GM12865 (cell line): ENCODE measurements around the gene FHAD1.

Experiments used
- DNase-seq: peaks from one replicate; pipeline ENCODE4 v3.0.0; 2010; ENCODE audit warnings: low read depth
- H3K4me3 ChIP-seq: 2 replicates; pipeline ENCODE4 v1.5.1; 2011; ENCODE audit warnings: mild to moderate bottlenecking, low read depth, low read length, control low read depth
- CTCF ChIP-seq: IDR thresholded peaks from 2 replicates; pipeline ENCODE4 v1.5.1; 2011; ENCODE audit warnings: low read length, control low read depth, low read depth, inconsistent platforms; ENCODE audit not compliant: insufficient read depth; ENCODE audit errors: missing control alignments

Gene FHAD1

DNA sequence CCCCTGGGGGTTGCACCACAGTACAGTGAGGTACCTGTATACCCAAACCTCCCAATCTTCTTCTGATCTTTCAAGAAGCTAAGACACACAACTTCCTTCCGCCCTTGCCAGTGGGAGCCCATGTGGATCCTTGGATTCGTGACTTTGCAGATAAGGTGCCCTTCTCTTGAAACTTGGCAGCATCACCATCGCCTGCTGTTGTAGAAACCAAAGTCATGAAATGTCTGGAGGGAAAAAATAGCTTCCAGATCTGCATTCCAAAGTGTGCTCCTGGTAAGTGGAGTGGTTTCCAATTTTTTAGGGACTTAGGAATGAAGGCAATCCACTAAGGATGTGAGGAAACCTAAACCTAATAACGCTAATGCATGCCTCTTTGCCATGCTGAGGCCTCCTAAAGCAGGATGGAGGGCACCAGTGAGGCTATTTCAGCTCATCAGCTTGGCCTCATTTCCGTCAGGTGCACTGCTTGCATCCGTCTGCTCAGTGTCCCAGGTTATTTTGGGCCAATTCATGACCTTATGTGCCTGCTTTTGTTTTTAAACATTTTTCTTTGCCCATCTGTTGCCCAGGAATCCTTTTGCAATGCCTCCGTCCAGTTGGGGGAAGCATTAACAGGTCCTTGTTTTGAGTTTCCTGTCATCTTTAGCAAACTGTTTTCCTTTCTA lies 154.5 kb downstream of the FHAD1 start:
- TF ChIP-seq CTCF: no peak
- no peak overlapping the region for H3K4me3 ChIP-seq
- DNase-seq: no peak

- DNase-seq: no peak
- no peak overlapping the region for H3K4me3 ChIP-seq
- no peak for TF ChIP-seq CTCF
These were observed 155.9 kb downstream of the FHAD1 start for GRCh38 chr1:15402809-15403450.

DNA sequence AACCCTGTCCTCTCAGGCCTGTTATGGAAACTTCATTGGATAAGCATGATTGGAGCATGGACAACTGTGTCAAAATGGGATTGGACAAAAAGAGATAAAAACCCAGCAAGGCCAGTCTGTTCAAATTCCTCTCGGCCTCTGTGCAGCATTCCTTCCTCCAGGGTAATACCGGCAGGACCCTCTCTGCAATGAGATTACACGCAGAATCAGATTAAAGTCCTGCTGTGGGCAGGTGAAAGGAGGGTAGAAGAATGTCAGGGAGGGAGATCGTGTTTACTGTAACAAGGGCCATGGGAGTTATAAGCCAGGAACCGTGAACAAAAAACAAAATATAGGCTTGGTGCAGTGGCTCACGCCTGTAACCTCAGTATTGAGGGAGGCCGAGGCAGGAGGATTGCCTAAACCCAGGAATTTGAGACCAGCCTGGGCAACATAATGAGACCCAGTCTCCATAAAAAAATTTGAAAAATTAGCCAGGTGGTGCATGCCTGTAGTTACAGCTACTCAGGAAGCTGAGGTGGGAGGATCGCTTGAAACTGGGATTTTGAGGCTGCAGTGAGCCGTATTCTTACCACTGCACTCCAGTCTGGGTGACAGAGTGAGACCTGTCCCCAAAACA lies 157.0 kb downstream of the FHAD1 start:
- DNase-seq: no peak
- H3K4me3 ChIP-seq: no peak overlapping the region
- no peak for TF ChIP-seq CTCF

- no peak overlapping the region for H3K4me3 ChIP-seq
- no peak for DNase-seq
- TF ChIP-seq CTCF: no peak
These were observed 158.3 kb downstream of the FHAD1 start for GRCh38 chr1:15405106-15405850.

DNA sequence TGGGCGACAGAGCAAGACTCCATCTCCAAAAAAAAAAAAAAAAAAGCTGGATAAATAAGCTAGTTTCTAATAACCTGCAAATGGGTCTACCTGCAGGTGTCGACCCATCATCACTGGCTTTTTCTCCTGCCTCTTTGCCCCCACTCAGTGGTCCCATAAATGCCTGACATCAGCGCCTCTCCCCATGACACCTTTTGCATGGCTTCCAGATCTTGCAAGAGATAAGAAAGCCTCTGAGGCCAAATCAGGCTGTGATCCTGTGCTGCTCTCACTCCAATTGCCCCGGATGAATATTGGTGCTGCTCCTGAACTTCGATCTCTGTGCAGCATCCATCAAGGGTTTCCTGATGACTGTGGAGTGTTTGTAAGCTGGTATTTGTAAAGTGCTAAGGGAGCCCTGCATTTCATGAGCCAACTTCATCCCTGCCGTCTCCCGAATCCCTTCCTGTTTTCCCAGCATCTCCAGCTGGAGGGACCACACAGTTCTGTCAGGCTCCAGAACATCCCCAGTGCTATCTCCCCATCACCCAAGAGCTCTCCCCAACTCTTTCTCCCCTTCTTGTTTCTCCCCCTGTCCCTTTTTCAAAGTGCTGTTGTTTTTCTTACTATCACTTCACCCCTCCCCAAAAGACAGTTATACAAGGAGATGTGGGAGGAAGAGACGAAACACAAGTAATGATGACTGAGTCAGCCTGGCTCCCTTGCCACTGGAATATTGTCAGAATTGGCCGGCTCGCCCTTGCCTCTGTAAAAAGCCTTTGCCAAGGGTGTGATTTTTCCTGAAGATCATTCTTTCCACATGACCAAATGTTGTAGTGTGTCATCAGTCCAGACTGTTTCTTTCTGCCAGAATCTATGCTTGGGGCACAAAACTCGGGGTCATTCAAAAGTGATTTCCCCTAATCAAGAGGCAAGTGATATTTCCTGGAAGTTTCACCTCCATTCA lies 159.9 kb downstream of the FHAD1 start:
- no peak for DNase-seq
- TF ChIP-seq CTCF: no peak
- no peak overlapping the region for H3K4me3 ChIP-seq

DNA sequence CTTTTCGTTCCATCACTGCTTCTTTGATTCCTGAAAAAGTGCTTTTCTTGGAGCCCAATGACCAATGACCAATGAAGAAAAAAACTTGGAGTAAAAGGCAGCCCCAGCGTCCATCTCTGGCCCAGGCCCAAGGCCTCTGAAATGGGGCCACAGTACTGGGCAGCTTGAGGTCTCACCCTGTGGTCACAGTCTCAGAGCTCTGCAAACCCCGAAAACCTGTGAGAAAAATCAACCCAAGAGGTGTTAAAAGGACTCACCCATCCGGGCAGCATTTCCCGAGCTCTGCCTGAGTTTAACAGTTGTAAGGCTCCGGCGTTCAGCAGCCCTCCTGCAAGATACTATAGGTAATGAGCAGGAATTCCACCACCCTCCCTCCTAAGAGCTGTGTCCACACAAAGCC lies 160.6 kb downstream of the FHAD1 start:
- no peak for DNase-seq
- no peak overlapping the region for H3K4me3 ChIP-seq
- no peak for TF ChIP-seq CTCF
